Measurements from ENCODE around the gene ASAP2. TPM values are rescaled to one million over a fixed set of nuclear protein-coding genes. Genes with fewer than 3 reads are reported as not detected.

The ASAP2 gene
- polyA plus RNA-seq, 3 donors = 0.08 to 1.1 (median 0.20) TPM

DNA sequence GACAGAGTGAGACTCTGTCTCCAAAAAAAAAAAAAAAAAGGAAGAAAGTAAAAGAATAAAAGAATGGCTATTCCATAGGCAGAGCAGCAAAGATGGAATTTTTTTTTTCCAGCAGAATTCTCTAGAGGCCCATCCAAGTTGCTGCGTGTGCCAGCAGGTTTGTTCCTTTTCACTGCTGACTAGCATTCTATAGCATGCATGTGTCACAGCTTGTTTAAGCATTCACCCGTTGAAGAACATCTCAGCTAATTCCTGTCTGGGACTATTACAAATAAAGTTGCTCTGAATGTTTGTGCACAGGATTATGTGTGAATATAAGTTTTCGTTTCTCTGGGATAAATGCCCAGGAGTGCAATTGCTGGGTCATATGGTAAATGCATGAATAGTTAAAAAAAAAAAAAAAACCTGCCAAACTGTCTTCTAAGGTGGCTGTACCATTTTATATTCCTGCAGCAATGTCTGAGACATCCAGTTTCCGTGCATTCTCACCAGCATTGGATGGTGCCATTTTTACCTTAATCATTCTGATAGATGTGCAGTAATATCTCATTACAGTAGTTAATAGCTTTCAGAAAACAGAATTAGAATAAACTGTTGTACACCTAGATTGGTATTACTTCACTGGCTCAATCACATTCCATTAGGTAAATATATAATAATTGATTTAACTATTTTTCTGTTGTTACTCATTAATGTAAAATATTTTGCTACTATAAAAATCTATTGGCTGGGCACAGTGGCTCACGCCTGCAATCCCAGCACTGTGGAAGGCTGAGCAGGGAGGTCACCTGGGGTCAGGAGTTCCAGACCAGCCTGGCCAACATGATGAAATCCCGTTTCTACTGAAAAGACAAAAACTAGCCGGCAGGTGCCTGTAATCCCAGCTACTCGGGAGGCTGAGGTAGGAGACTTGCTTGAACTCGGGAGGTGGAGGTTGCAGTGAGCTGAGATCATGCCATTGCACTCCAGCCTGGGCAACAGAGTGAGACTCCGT, 47.5 kb upstream of the ASAP2 start:
- Histone ChIP-seq H3K4me2 (replicated peaks; ENCODE audit: extremely low read depth, low read length, poor library complexity, severe bottlenecking) (no peak overlapping the region), H3K9ac (ENCODE audit: insufficient read depth, low read length, poor library complexity, severe bottlenecking) (no peak overlapping the region), H2AFZ (ENCODE audit: insufficient read depth, low read depth, low read length, poor library complexity, severe bottlenecking) (no peak overlapping the region), H3K79me2 (ENCODE audit: insufficient read depth, low read length) (no peaks in the 10 kb centered on the region), H3K9me3 (replicated peaks in 1 of 2; ENCODE audit: control insufficient read depth in 1 of 2, insufficient read depth in 1 of 2, low read length in 2 of 2) (no peaks in the 10 kb centered on the region), H3K4me1 (ENCODE audit: control insufficient read depth in 1 of 2, insufficient read depth in 2 of 2, low read length in 2 of 2) (no peaks in the 10 kb centered on the region), H3K27ac (ENCODE audit: low read depth in 1 of 2, low read length in 2 of 2) (no peak overlapping the region), H3K4me3 (replicated peaks in 1 of 3; ENCODE audit: low read depth in 2 of 3, low read length in 3 of 3) (no peak overlapping the region), H3K27me3 (ENCODE audit: control insufficient read depth in 2 of 2, insufficient read depth in 2 of 2, low read length in 2 of 2) (no peaks in the 10 kb centered on the region), H3K36me3 (replicated peaks in 1 of 2; ENCODE audit: control insufficient read depth in 1 of 2, insufficient read depth in 2 of 2, low read length in 2 of 2) (no peaks in the 10 kb centered on the region), H4K20me1 (ENCODE audit: insufficient read depth, low read length) (no peaks in the 10 kb centered on the region)
- peaks cover 0 to 2% (median 0%) of the 10 kb centered on the region in 7 donors for H3K9me3 Mint-ChIP-seq
- no peak overlapping the region for H3K4me3 Mint-ChIP-seq
- no peak for DNase-seq
- peaks cover 0 to 7% (median 5%) of the 10 kb centered on the region in 3 donors for H3K27me3 Mint-ChIP-seq (ENCODE audit: low read depth in 3 of 3)
- no peak overlapping the region for H3K27ac Mint-ChIP-seq
- TF ChIP-seq, protein P1, sequence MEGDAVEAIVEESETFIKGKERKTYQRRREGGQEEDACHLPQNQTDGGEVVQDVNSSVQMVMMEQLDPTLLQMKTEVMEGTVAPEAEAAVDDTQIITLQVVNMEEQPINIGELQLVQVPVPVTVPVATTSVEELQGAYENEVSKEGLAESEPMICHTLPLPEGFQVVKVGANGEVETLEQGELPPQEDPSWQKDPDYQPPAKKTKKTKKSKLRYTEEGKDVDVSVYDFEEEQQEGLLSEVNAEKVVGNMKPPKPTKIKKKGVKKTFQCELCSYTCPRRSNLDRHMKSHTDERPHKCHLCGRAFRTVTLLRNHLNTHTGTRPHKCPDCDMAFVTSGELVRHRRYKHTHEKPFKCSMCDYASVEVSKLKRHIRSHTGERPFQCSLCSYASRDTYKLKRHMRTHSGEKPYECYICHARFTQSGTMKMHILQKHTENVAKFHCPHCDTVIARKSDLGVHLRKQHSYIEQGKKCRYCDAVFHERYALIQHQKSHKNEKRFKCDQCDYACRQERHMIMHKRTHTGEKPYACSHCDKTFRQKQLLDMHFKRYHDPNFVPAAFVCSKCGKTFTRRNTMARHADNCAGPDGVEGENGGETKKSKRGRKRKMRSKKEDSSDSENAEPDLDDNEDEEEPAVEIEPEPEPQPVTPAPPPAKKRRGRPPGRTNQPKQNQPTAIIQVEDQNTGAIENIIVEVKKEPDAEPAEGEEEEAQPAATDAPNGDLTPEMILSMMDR (IDR thresholded peaks at IDR 0.05) = no peak
- intact Hi-C loops (cut with micrococcal nuclease) = no loop called here
- no peaks in the 10 kb centered on the region for H3K4me1 Mint-ChIP-seq
- H3K36me3 Mint-ChIP-seq = no peaks in the 10 kb centered on the region
- WGBS (ENCODE audit: insufficient coverage) = 96% methylated on average over 4 of the region's 10 CpGs

DNA sequence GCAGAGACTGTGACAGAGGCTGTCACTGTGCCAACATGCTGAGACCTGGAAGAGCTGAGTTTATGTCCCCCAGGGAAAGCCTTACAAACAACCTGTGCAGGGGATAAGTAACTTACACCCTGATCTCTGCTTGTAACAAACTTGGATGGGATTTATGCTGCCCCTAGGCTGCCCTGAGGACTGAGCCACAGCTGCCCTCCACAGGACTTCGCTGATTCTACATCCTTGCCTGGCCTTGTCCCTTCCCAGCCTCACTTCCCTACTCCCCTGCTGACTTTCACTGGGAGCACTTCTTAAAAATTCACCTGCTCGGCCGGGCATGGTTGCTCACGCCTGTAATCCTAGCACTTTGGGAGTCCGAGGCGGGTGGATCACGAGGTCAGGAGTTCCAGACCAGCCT, 45.9 kb upstream of the ASAP2 start:
- Mint-ChIP-seq H3K4me3 (no peak overlapping the region), H3K4me1 (peaks cover 8% of the 10 kb centered on the region), H3K27ac (no peak overlapping the region), H3K9me3 (no peaks in the 10 kb centered on the region), H3K36me3 (no peaks in the 10 kb centered on the region), H3K27me3 (ENCODE audit: low read depth in 3 of 3) (peaks cover 3 to 4% (median 3%) of the 10 kb centered on the region in 3 donors)
- Histone ChIP-seq H3K4me1 (ENCODE audit: control insufficient read depth in 1 of 2, insufficient read depth in 2 of 2, low read length in 2 of 2) (peaks cover 7 to 9% of the 10 kb centered on the region in 2 donors), H3K4me2 (replicated peaks; ENCODE audit: extremely low read depth, low read length, poor library complexity, severe bottlenecking) (no peak overlapping the region), H3K36me3 (replicated peaks in 1 of 2; ENCODE audit: control insufficient read depth in 1 of 2, insufficient read depth in 2 of 2, low read length in 2 of 2) (no peaks in the 10 kb centered on the region), H3K4me3 (replicated peaks in 1 of 3; ENCODE audit: low read depth in 2 of 3, low read length in 3 of 3) (no peak overlapping the region), H3K27me3 (ENCODE audit: control insufficient read depth in 2 of 2, insufficient read depth in 2 of 2, low read length in 2 of 2) (no peaks in the 10 kb centered on the region), H3K9ac (ENCODE audit: insufficient read depth, low read length, poor library complexity, severe bottlenecking) (no peak overlapping the region), H3K9me3 (replicated peaks in 1 of 2; ENCODE audit: control insufficient read depth in 1 of 2, insufficient read depth in 1 of 2, low read length in 2 of 2) (no peaks in the 10 kb centered on the region), H3K27ac (ENCODE audit: low read depth in 1 of 2, low read length in 2 of 2) (no peak overlapping the region), H2AFZ (ENCODE audit: insufficient read depth, low read depth, low read length, poor library complexity, severe bottlenecking) (no peak overlapping the region), H3K79me2 (ENCODE audit: insufficient read depth, low read length) (no peaks in the 10 kb centered on the region), H4K20me1 (ENCODE audit: insufficient read depth, low read length) (no peaks in the 10 kb centered on the region)
- intact Hi-C loops (cut with micrococcal nuclease) = no loop called here
- WGBS (ENCODE audit: insufficient coverage) = 100% methylated on average over 1 of the region's 7 CpGs
- TF ChIP-seq, protein P1 (IDR thresholded peaks at IDR 0.05) = no peak
- no peak for DNase-seq

All from CD14-positive monocyte (primary cell).